Neural progenitor cell (in vitro differentiated cells): ENCODE results near the gene TMEM131L. TPM values are rescaled to one million over a fixed set of nuclear protein-coding genes. Genes with fewer than 3 reads are reported as not detected.

Experiments
- DNase-seq: peaks from one replicate; pipeline ENCODE4 v3.0.0-alpha.2; 2016; ENCODE audit warnings: low spot score
- H2AFZ ChIP-seq: fragments of 200-600 bp; sonication (generic); replicated peaks from 2 replicates; pipeline ENCODE4 v1.6.1; 2016; ENCODE audit warnings: antibody characterized with exemption
- H3F3A ChIP-seq: fragments of 200-600 bp; sonication (generic); 2 replicates; pipeline ENCODE4 v1.6.1; 2016; ENCODE audit warnings: antibody characterized with exemption, low read depth
- H3K27ac ChIP-seq: fragments of 200-600 bp; sonication (generic); 2 replicates; pipeline ENCODE4 v1.5.1; 2016; ENCODE audit warnings: mild to moderate bottlenecking
- H3K27me3 ChIP-seq: fragments of 200-600 bp; sonication (generic); 2 replicates; pipeline ENCODE4 v1.6.1; 2016; ENCODE audit warnings: mild to moderate bottlenecking, moderate library complexity
- H3K36me3 ChIP-seq: fragments of 200-600 bp; sonication (generic); 2 replicates; pipeline ENCODE4 v1.5.1; 2016
- H3K4me1 ChIP-seq: fragments of 200-600 bp; sonication (generic); 2 replicates; pipeline ENCODE4 v1.6.1; 2016; ENCODE audit warnings: mixed run types
- H3K4me2 ChIP-seq: fragments of 200-600 bp; sonication (generic); 2 replicates; pipeline ENCODE4 v1.6.1; 2016
- H3K4me3 ChIP-seq: fragments of 200-600 bp; sonication (generic); 2 replicates; pipeline ENCODE4 v1.5.1; 2016
- H3K79me2 ChIP-seq: fragments of 200-600 bp; sonication (generic); 2 replicates; pipeline ENCODE4 v1.6.1; 2016; ENCODE audit warnings: low read depth
- H3K9ac ChIP-seq: fragments of 200-600 bp; sonication (generic); 2 replicates; pipeline ENCODE4 v1.6.1; 2016
- H3K9me3 ChIP-seq: fragments of 200-600 bp; sonication (generic); 2 replicates; pipeline ENCODE4 v1.5.1; 2016; ENCODE audit warnings: low read depth
- H4K20me1 ChIP-seq: fragments of 200-600 bp; sonication (generic); 2 replicates; pipeline ENCODE4 v1.6.1; 2016; ENCODE audit warnings: low read depth
- H3K27ac Mint-ChIP-seq: 3 replicates; pipeline ENCODE4 v1.8.0; 2021; ENCODE audit warnings: mixed read lengths
- H3K27me3 Mint-ChIP-seq: 2 replicates; pipeline ENCODE4 v1.8.0; 2022; ENCODE audit warnings: low read depth, mild to moderate bottlenecking, inconsistent platforms, moderate library complexity, mixed read lengths; ENCODE audit not compliant: insufficient read depth
- H3K36me3 Mint-ChIP-seq: 3 replicates; pipeline ENCODE4 v1.8.0; 2021; ENCODE audit warnings: mixed read lengths
- H3K4me1 Mint-ChIP-seq: 3 replicates; pipeline ENCODE4 v1.8.0; 2021; ENCODE audit warnings: mixed read lengths
- H3K4me3 Mint-ChIP-seq: 3 replicates; pipeline ENCODE4 v1.8.0; 2021; ENCODE audit warnings: mild to moderate bottlenecking, moderate library complexity, mixed read lengths
- H3K9me3 Mint-ChIP-seq: 3 replicates; pipeline ENCODE4 v1.8.0; 2020; ENCODE audit warnings: mixed read lengths
- EZH2 ChIP-seq: fragments of 200-600 bp; sonication (generic); IDR thresholded peaks from 2 replicates; pipeline ENCODE4 v1.6.1; 2017; ENCODE audit warnings: antibody characterized with exemption, mild to moderate bottlenecking, moderate library complexity
- EZH2phosphoT487 ChIP-seq: fragments of 200-600 bp; sonication (generic); IDR thresholded peaks from 2 replicates; pipeline ENCODE4 v1.6.1; 2017; ENCODE audit warnings: antibody characterized with exemption
- total RNA-seq: library from RNA; depleted of rRNA; stranded (reverse); fragments of >200 nt; gene quantifications from 2 replicates; pipeline ENCODE4 v1.2.3, GENCODE V29; 2015; ENCODE audit warnings: low replicate concordance
- TF ChIP-seq, protein P1 (sequence below): fragments of 200-600 bp; sonication (generic); IDR thresholded peaks from 2 replicates; pipeline ENCODE4 v1.5.1; 2017; ENCODE audit warnings: antibody characterized with exemption, mild to moderate bottlenecking

The TMEM131L gene
- total RNA-seq, 1 donor from 2014 or later, result 14.8 TPM

DNA sequence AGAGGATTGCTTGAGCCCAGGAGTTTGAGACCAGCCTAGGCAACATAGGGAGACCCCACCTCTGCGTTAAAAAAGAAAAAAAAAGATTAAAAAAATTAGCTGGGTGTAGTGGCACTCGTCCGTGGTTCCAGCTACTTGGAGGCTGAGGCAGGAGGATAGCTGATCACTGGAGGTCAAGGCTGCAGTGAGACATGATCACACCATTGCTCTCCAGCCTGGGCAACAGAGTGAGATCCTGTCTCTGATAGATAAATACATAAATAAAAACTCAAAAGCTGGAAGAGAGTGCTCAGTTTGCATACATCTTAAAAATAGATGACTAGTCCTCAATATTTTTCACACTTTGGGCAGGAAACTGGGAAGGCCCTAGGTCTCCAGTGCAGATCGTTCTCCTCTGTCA, 54.1 kb downstream of the TMEM131L start:
- no peaks in the 10 kb centered on the region for H4K20me1 ChIP-seq
- H3F3A ChIP-seq, result peaks cover 18% of the 10 kb centered on the region
- no peak overlapping the region for H3K4me3 Mint-ChIP-seq
- no peaks in the 10 kb centered on the region for H3K36me3 ChIP-seq
- H3K36me3 Mint-ChIP-seq, result peaks cover 3% of the 10 kb centered on the region
- H3K4me2 ChIP-seq, result no peak overlapping the region
- H3K9ac ChIP-seq, result no peak overlapping the region
- no peaks in the 10 kb centered on the region for H3K9me3 ChIP-seq
- H2AFZ ChIP-seq, result no peak overlapping the region
- no peaks in the 10 kb centered on the region for H3K27me3 ChIP-seq
- peaks cover 30% of the 10 kb centered on the region for H3K4me1 ChIP-seq
- peaks cover 52% of the 10 kb centered on the region for H3K4me1 Mint-ChIP-seq
- TF ChIP-seq EZH2phosphoT487, result no peak
- TF ChIP-seq, protein P1, sequence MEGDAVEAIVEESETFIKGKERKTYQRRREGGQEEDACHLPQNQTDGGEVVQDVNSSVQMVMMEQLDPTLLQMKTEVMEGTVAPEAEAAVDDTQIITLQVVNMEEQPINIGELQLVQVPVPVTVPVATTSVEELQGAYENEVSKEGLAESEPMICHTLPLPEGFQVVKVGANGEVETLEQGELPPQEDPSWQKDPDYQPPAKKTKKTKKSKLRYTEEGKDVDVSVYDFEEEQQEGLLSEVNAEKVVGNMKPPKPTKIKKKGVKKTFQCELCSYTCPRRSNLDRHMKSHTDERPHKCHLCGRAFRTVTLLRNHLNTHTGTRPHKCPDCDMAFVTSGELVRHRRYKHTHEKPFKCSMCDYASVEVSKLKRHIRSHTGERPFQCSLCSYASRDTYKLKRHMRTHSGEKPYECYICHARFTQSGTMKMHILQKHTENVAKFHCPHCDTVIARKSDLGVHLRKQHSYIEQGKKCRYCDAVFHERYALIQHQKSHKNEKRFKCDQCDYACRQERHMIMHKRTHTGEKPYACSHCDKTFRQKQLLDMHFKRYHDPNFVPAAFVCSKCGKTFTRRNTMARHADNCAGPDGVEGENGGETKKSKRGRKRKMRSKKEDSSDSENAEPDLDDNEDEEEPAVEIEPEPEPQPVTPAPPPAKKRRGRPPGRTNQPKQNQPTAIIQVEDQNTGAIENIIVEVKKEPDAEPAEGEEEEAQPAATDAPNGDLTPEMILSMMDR, result no peak
- no peak for TF ChIP-seq EZH2
- H3K27me3 Mint-ChIP-seq, result no peaks in the 10 kb centered on the region
- peaks cover 2% of the 10 kb centered on the region for H3K9me3 Mint-ChIP-seq
- peak overlapping the region; percentile 12 for H3K27ac Mint-ChIP-seq
- H3K79me2 ChIP-seq, result peaks cover 10% of the 10 kb centered on the region
- H3K27ac ChIP-seq, result no peak overlapping the region
- H3K4me3 ChIP-seq, result no peak overlapping the region
- DNase-seq, result no peak

DNA sequence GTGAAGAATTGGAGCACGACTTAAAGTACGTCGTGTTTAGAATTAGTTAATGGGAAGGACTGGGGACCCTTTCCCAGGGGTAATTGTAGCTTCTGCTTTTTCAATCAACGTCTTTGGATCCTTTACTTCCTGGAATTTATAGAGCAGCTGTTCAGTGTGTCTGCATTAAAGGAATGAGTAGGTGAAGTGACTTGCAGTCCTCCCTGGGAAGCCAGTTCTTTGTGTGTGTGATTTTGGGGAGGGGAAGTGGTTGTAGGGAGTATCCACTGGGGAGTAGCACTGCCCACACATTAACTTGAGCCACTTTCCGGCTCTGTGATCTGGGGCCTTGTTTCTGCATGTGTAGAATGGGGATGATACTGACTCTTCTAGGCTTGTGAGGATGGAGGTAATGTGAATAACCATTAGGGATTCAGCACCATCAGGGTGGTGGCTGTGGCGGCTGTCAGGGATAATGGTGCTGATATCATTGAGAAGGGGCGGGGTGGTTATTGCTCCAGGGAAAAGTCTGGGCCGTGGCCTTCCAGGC, 54.7 kb downstream of the TMEM131L start:
- Histone ChIP-seq H3K4me2 (no peak overlapping the region), H3K4me3 (no peak overlapping the region), H3K79me2 (peaks cover 17% of the 10 kb centered on the region), H4K20me1 (no peaks in the 10 kb centered on the region), H3F3A (peaks cover 18% of the 10 kb centered on the region), H3K27ac (no peak overlapping the region), H3K36me3 (no peaks in the 10 kb centered on the region), H3K4me1 (peaks cover 30% of the 10 kb centered on the region), H3K9me3 (no peaks in the 10 kb centered on the region), H3K27me3 (no peaks in the 10 kb centered on the region), H2AFZ (no peak overlapping the region), H3K9ac (no peak overlapping the region)
- Mint-ChIP-seq H3K9me3 (peaks cover 2% of the 10 kb centered on the region), H3K36me3 (peaks cover 3% of the 10 kb centered on the region), H3K27ac (no peak overlapping the region), H3K27me3 (no peaks in the 10 kb centered on the region), H3K4me3 (no peak overlapping the region), H3K4me1 (peaks cover 52% of the 10 kb centered on the region)
- TF ChIP-seq EZH2phosphoT487 (no peak), EZH2 (no peak)
- TF ChIP-seq, protein P1, result no peak
- no peak for DNase-seq

DNA sequence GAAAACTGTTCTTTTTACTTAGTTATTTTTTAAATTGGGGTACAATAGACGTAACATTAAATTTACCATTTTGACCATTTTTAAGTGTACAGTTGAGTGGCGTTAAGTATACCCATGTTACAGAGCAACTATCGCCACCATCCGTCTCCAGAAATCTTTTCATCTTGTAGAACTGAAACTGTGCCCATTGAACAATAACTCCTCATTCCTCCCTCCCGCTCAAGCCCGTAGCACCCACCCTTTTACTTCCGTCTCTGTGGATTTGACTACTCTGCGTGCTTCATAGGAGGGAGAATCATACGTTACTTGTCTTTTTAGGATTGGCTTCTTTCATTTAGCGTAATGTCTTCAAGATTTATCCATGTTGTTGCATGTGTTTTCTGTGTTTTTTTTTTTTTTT, 55.3 kb downstream of the TMEM131L start:
- H3K36me3 Mint-ChIP-seq, result peaks cover 5% of the 10 kb centered on the region
- Histone ChIP-seq H3K27ac (no peak overlapping the region), H4K20me1 (no peaks in the 10 kb centered on the region), H3F3A (peaks cover 18% of the 10 kb centered on the region), H3K9me3 (no peaks in the 10 kb centered on the region), H3K4me2 (no peak overlapping the region), H3K27me3 (no peaks in the 10 kb centered on the region), H3K4me1 (peaks cover 30% of the 10 kb centered on the region), H3K4me3 (no peak overlapping the region), H2AFZ (no peak overlapping the region), H3K36me3 (no peaks in the 10 kb centered on the region), H3K79me2 (peaks cover 20% of the 10 kb centered on the region), H3K9ac (no peak overlapping the region)
- peaks cover 4% of the 10 kb centered on the region for H3K9me3 Mint-ChIP-seq
- DNase-seq, result no peak
- H3K4me1 Mint-ChIP-seq, result peaks cover 52% of the 10 kb centered on the region
- no peak overlapping the region for H3K4me3 Mint-ChIP-seq
- H3K27ac Mint-ChIP-seq, result no peak overlapping the region
- H3K27me3 Mint-ChIP-seq, result no peaks in the 10 kb centered on the region
- TF ChIP-seq, protein P1, result no peak
- TF ChIP-seq EZH2, result no peak
- TF ChIP-seq EZH2phosphoT487, result no peak
